Uterine smooth muscle cell (primary cell): ENCODE measurements around the gene DUSP3. TPM values are rescaled to one million over a fixed set of nuclear protein-coding genes. Genes with fewer than 3 reads are reported as not detected.

Experiments used
- total RNA-seq: library from RNA; depleted of rRNA; stranded (reverse); fragments of >200 nt; gene quantifications from 2 replicates; pipeline ENCODE4 v1.2.3, GENCODE V29; 2014

Gene DUSP3
- total RNA-seq: 55.0 and 65.4 TPM in 2 replicates

GRCh38 chr17:43778337-43779144 lies at the start of gene DUSP3:
Gene DUSP3, minus strand, starts transcription at chr17:43778977. Its CDS starts 53 bp downstream, at chr17:43778924.

GRCh38 chr17:43780135-43780534 lies 1.4 kb upstream of the DUSP3 start, which contains the start of gene CFAP97D1:
Gene CFAP97D1, plus strand, starts transcription at chr17:43780435. Its CDS starts 28 bp downstream, at chr17:43780463.

GRCh38 chr17:43758497-43759174 lies 20.1 kb downstream of the DUSP3 start, which contains the start of gene SOST:
Gene SOST, minus strand, starts transcription at chr17:43758791. Its CDS starts 50 bp downstream, at chr17:43758741.

Other genes starting within 250 kb of the DUSP3 start
- gene ETV4, start 232.6 kb downstream of the DUSP3 start, total RNA-seq: 2.9 and 4.4 TPM in 2 replicates
- gene MEOX1, start 117.1 kb downstream of the DUSP3 start, total RNA-seq: under 0.01 TPM in 1 of 2 replicates, not detected in the other
- not detected in 2 replicates for gene SOST, start 20.2 kb downstream of the DUSP3 start, total RNA-seq
- gene CFAP97D1, start 1.5 kb upstream of the DUSP3 start, total RNA-seq: under 0.01 TPM in 1 of 2 replicates, not detected in the other
- 16.2 and 24.5 TPM in 2 replicates for gene MPP3, start 54.2 kb upstream of the DUSP3 start, total RNA-seq
- gene CD300LG, start 68.2 kb upstream of the DUSP3 start, total RNA-seq: not detected in 2 replicates
- 2.1 and 3.9 TPM in 2 replicates for gene MPP2, start 128.6 kb upstream of the DUSP3 start, total RNA-seq
- gene PPY, start 163.5 kb upstream of the DUSP3 start, total RNA-seq: not detected in 2 replicates
- gene PYY, start 175.0 kb upstream of the DUSP3 start, total RNA-seq: not detected in 2 replicates
- 2.9 and 6.4 TPM in 2 replicates for gene NAGS, start 225.6 kb upstream of the DUSP3 start, total RNA-seq
- 88.3 and 104 TPM in 2 replicates for gene TMEM101, start 236.0 kb upstream of the DUSP3 start, total RNA-seq